C4-2B (cell line): ENCODE results near the gene HMGXB3.

Experiments
- ZFX ChIP-seq: fragments of 450-650 bp; IDR thresholded peaks from 2 replicates; pipeline ENCODE4 v1.6.1; 2017
- TF ChIP-seq, protein P1 (sequence below): fragments of 450-650 bp; conservative IDR thresholded peaks from 2 replicates; pipeline ENCODE4 v1.5.1; 2017; ENCODE audit warnings: mild to moderate bottlenecking

DNA sequence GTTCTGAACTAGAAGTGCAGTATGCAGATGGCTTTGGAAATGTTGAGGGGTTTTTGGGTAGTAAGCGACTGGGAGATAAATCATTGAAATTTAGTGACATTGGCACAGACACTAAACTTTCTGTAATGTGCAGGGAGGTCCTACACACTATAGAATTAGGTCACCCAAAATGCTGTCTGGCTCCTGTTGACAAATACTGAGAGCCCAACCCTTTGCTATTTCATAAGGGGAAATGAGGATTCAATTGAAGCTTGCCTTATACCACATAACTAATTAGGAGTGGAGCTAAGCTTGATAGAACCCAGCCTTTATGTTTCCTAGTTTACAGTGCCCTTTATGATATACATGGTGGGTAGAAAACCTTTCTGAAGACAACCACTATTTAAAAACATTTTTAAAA, 22.6 kb downstream of the HMGXB3 start:
- TF ChIP-seq, protein P1, sequence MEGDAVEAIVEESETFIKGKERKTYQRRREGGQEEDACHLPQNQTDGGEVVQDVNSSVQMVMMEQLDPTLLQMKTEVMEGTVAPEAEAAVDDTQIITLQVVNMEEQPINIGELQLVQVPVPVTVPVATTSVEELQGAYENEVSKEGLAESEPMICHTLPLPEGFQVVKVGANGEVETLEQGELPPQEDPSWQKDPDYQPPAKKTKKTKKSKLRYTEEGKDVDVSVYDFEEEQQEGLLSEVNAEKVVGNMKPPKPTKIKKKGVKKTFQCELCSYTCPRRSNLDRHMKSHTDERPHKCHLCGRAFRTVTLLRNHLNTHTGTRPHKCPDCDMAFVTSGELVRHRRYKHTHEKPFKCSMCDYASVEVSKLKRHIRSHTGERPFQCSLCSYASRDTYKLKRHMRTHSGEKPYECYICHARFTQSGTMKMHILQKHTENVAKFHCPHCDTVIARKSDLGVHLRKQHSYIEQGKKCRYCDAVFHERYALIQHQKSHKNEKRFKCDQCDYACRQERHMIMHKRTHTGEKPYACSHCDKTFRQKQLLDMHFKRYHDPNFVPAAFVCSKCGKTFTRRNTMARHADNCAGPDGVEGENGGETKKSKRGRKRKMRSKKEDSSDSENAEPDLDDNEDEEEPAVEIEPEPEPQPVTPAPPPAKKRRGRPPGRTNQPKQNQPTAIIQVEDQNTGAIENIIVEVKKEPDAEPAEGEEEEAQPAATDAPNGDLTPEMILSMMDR = no peak
- TF ChIP-seq ZFX = no peak
